CD4-positive, alpha-beta T cell treated with Interleukin-17A for 4 hours (primary cell): ENCODE data around the gene SERPINA4.

ENCODE experiments used
- DNase-seq: peaks from one replicate; pipeline ENCODE4 v3.0.0-alpha.2; 2020; ENCODE audit warnings: mixed read lengths

The SERPINA4 gene

GRCh38 chr14:94617988-94618822 is 57.0 kb downstream of the SERPINA4 start:
- no peak for DNase-seq

- DNase-seq = no peak
Measured at GRCh38 chr14:94619297-94619696, 58.1 kb downstream of the SERPINA4 start.
